AG08396 (cell line): ENCODE results near the gene KIF18B.

ENCODE experiments used
- DNase-seq: peaks from one replicate; pipeline ENCODE4 v3.0.0; 2012; ENCODE audit warnings: low spot score, mixed read lengths

KIF18B gene

GRCh38 chr17:44935116-44935515 is 12.5 kb downstream of the KIF18B start:
- no peak for DNase-seq

- no peak for DNase-seq
Measured at GRCh38 chr17:44934745-44935105, 12.8 kb downstream of the KIF18B start.

DNA sequence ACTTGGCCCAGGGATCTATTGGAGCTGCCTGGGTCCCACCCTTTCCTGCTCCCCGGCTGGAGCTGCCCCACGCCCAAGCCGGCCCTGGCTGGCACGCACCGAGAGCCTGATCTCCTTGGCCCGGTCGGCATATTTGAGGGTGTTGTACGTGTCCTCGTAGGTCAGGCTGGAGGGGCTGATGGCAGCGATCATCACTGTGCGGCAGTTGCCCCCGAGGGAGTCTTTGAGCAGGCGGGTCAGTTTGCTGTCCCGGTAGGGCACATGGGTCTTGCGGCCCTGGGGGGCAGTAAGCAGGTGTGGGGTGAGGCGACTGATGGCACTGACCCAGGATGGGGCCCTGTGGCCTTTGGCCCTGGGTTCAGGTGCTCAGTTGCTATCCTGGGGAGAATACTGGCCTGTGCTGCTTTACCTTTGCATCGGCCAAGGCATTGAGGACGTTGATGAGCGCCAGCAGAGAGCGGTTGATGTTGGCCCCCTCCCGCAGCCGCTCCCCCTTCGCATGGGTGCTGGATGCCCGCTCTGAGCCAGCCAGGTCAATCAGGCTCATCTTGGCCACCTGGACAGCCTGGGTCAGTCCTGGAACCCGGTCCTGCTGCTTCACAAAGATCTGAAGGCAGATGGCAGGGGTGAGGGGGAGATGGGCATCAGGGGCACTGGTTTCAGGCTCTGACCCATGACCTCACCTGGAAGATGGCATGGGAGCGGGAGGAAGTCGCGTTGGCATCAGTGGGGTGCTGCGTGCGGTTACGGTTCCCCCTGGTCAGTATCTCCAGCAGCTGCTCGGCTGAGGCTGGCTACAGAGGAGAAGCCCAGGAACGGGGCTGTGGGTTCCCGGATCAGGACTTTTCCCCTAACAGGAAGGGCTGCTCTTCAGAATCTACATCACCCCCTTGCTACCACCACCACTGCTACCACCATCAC is 13.5 kb downstream of the KIF18B start:
- no peak for DNase-seq

DNA sequence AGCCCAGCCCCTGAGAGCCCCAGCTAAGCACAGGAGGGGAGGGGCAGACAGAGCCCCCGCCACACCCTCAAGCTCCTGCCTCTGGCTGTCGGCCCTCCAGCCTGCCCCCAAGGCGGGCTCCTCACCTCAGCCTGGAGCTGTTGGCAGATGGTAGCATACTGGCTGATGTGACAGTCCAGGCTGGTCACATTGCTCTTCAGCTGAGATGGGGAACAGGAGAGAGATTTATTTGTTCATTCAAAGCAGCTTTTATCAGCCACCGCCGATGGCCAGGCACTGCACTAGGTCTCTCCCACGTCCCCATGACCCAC is 14.8 kb downstream of the KIF18B start:
- DNase-seq = no peak

DNA sequence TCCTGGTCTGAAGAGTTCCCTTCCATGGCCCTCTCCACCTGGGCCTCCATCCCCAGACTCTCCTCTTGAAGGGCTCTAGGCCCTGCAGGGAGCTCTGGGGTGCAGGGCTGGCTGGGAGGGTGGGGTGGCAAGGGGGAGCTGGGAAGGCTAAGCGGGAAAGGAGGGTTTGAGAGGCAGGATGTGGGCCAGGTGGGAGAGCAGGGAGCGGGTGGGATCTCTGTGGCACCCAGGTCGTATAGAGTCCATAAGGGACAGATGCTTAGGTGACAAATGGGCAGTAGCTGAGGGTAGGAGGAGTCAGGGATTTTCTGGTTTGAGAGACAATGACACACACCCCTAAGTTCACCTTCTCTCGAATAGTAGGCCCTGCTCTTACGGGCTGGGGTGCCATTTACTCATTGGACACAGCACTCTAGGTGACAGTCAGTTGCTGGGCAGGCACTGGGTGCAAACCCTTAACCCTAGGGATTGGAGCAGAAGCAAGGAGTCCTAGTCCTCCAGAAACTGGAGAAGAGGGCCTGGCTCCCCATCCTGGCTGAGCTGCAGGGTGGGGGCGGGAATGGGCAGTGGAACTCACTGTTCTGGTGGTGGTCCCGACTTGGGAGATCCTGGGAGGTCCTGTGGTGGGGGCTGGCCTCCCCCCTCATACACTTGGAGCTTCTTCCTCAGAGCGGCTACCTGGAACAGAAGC is 15.3 kb downstream of the KIF18B start:
- no peak for DNase-seq

DNA sequence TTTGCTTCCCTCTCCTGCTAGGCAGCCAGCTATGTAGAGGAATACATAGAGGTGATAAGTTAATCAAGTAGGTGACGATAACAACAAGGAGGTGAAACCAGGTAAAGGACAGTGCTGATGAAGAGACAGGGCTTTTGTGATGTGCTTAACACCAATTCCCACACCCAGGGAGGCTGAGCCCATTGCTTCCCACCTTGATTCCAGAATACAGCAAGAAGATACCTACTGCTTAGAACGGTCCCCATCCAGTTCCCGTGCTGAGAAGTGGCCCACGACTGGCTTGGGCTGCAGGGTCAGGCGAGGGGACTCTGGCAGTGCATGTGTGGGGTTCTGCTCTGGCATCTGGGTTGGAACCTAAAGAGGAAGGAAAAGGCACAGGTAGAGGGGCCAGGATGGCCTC is 16.2 kb downstream of the KIF18B start:
- DNase-seq = no peak

DNA sequence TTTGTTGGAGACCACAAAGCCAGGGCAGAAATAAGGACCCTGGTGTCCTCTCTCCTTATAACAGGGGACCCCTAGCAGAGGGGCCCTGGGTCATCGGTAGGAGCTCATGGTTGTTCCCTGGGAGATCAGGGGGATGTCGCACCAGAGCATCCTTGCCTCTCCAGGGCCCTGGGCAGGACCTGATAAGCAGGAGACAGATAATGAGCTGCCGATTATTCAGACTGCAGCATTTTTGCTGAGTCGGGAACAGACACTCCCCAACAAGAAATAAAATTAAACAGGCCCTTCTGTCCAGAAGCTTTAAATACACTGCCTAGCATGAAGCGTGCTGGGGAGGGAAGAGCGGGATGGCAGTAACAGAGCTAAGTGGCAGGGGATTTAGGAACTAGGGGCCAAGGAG is 16.9 kb downstream of the KIF18B start:
- DNase-seq = no peak

- DNase-seq = no peak
Measured at GRCh38 chr17:44928950-44929720, 18.4 kb downstream of the KIF18B start.

DNA sequence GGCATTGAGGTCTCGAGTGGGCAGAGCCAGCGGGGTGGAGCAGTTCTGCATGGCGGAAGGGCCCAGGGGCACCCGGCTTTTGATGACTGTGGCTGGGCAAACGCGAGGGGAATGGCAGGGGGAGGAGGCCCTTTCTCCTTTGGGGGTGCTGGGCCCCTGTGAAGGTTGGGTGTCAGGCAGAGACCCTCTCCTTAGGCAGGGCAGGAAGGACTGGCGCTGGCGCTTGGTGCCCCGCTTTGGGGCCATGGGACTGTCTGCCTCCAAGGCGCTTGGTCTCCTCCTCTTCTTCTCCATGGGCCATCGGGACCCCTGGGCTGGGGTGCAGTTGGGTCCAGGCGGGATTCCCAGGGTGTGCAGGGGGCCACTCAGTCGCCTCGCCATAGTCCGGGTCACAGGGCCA is 19.4 kb downstream of the KIF18B start:
- no peak for DNase-seq

DNA sequence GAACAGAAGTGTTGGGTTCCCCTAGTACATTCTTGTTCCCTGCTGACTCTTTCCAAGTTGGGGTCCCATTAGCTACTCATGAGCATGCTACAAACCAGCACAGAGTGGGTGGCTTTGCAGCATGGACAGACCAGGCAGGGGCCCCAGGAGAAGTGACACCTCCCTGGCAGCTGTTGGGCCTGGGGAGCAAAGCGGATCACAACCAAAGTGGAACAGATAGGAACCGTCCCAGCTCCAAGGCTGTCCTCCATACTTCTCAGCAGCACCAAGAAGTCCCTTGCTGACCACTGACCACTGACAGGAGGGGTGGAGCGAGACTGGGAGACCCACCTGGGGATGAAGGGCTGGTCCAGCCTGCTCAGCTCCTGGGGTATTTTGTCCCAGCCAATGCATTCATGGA is 19.9 kb downstream of the KIF18B start:
- DNase-seq = no peak

GRCh38 chr17:44926821-44927525 is 20.6 kb downstream of the KIF18B start:
- DNase-seq = no peak

DNA sequence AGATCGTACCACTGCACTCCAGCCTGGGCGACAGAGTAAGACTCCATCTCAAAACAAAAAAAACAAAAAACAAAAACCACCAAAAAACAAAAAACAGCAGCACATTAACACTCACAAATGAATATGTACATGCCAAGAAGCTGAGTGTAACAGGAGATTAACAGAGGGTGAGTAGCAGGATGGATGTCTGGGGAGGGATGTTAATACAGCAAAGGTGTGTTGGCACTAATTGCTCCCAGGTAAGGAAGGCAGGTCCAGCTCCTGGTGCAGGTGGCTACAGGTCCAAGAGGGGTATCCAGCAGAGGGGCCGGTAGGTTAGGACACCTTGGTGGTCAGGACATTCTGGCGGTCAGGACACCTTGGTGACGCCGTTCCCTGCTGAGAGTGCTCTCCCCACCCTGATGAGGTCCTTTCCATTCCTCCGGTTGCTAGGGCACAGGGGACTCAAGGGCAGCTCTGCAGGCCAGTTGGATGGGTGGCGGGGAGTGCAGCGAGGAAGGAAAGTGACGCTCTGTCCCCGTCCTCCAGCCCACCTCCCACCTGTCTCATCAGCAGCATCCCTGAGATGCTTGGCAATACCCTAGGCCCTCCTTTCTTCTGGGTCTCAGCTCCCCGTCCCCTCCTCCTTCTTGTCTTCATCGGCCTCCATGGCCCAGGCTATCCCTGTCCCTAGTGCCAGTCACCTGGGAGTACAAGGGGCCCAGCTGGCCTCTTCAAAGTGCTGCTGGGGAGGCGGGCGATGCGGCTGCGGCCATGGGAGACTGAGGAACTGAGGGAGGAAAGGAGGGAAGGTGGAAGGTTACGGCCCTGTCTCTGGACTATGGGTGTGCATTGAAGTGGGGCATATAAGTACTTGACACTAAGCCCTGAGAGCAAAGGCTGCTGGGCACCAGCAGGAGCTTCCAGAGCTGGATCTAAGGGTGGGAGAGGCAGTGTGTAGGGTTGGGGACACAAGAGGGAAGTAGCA is 21.6 kb downstream of the KIF18B start:
- DNase-seq = no peak

GRCh38 chr17:44924107-44924544 is 23.4 kb downstream of the KIF18B start:
- no peak for DNase-seq

DNA sequence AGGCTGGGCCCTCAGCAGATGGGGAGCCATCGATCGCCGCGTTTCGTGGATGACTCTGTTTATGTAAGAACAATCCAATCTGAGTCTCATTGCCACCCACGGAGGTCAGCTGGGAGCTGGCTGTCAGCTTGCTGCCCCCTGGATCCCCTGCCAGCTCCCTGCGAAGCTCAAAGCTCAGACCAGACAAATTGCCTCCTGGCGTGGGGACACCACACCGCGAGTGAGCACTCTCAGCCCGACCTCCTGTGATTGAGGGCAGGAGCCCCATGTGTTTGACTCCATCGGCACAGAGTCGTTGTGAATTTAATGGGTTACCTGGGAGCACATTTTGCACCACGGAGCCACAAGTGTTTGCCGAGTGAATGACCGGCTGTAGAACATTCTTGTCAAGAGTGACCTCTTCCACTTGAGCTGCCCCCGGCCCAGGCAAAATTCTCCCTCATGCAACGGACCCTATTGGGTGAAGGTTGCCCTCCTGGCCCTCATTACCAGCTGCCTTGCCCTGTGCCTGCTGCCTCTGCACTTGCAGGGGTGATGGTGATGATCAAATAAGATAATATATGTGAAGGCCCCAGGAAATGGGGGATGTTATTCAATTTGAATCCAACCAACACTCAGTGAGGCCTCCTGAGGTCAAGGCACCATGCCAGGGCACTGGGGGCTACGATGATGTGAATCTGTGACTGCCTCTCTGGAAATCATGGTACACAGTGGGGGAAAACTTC is 24.7 kb downstream of the KIF18B start:
- DNase-seq = no peak

- DNase-seq = no peak
Measured at GRCh38 chr17:44922136-44922535, 25.4 kb downstream of the KIF18B start.

GRCh38 chr17:44921122-44921882 is 26.3 kb downstream of the KIF18B start:
- DNase-seq = no peak

GRCh38 chr17:44920565-44920940 is 27.0 kb downstream of the KIF18B start:
- DNase-seq = no peak

GRCh38 chr17:44919885-44920564 is 27.5 kb downstream of the KIF18B start:
- DNase-seq = peak; percentile 91

- no peak for DNase-seq
Measured at GRCh38 chr17:44919411-44919810, 28.2 kb downstream of the KIF18B start.
